Measurements from ENCODE around the gene TRMT2A. TPM values are rescaled to one million over a fixed set of nuclear protein-coding genes. Genes with fewer than 3 reads are reported as not detected.

TRMT2A gene
- total RNA-seq, 1 experiment from 2014 or later, result 47.1 TPM

DNA sequence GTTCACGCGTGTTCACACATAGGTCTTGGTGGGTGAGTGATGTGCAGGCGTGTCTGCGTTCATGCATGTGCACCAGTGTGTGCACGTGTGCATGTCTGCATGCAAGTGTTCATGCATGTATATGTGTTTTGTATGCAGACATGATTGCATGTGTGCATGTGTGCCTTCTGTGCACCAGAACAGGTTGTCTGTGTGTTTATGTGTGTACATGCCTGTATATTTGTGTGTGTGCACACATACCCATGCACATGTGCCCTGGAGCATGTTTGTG, 19.5 kb upstream of the TRMT2A start:
- intact Hi-C loops (cut with micrococcal nuclease), result no loop called here
- TF ChIP-seq, protein P1, sequence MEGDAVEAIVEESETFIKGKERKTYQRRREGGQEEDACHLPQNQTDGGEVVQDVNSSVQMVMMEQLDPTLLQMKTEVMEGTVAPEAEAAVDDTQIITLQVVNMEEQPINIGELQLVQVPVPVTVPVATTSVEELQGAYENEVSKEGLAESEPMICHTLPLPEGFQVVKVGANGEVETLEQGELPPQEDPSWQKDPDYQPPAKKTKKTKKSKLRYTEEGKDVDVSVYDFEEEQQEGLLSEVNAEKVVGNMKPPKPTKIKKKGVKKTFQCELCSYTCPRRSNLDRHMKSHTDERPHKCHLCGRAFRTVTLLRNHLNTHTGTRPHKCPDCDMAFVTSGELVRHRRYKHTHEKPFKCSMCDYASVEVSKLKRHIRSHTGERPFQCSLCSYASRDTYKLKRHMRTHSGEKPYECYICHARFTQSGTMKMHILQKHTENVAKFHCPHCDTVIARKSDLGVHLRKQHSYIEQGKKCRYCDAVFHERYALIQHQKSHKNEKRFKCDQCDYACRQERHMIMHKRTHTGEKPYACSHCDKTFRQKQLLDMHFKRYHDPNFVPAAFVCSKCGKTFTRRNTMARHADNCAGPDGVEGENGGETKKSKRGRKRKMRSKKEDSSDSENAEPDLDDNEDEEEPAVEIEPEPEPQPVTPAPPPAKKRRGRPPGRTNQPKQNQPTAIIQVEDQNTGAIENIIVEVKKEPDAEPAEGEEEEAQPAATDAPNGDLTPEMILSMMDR (IDR thresholded peaks at IDR 0.05; ENCODE audit: unreplicated experiment), result no peak
- BruUV-seq (replicated peaks), result no TSS peak
- H3K36me3 Mint-ChIP-seq (ENCODE audit: insufficient read depth, unreplicated experiment), result peaks cover 7% of the 10 kb centered on the region
- H3K4me1 Mint-ChIP-seq (ENCODE audit: insufficient read depth, unreplicated experiment), result no peaks in the 10 kb centered on the region
- H3K27me3 Mint-ChIP-seq (ENCODE audit: insufficient read depth, unreplicated experiment), result no peaks in the 10 kb centered on the region
- no peak for DNase-seq (ENCODE audit: unreplicated experiment)
- no peak overlapping the region for H3K4me3 Mint-ChIP-seq (ENCODE audit: unreplicated experiment)
- POLR2A ChIA-PET, result no interaction called here
- CTCF ChIA-PET, result no interaction called here
- H3K9me3 Mint-ChIP-seq (ENCODE audit: unreplicated experiment), result no peaks in the 10 kb centered on the region
- H3K27ac Mint-ChIP-seq (ENCODE audit: low read depth, unreplicated experiment), result no peak overlapping the region

DNA sequence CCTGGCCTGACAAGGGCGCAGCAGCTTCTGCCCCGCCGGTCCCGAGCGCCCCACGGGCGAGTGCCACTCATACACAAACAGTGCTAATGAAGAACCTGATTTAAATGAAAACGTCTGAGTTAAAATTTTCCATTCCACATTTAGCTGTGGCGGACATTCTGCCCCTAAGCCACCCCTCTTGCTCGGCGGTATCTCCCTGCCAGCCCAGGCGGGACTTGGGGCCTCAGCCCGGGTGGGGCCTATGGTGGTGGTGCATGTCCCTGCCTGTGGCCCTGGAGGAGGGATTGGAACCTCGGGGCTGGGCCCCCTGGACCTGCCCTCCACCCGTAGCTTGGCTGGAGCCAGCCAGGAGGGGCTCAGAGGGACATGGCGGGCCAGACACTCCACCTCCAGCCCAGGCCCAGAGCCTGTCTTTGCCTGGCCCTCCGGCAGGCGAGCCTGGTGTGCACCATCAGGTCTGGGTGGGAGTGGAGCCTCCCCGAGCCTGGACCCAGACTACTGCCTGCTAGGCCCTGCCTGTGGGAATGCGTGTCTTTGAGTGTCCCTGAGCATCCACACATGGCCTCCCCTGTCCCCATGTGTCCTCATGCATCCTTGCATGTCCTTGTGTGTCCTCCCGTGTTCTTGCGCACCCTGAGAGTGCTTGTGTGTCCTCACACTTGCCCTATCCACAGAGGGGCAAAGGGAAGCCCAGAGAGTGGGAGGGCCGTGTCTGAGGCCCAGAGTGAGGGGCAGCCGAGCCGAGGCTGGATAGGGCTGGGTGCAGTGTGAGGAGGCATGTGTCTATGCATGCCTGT, 19.0 kb upstream of the TRMT2A start:
- Mint-ChIP-seq H3K4me3 (ENCODE audit: unreplicated experiment) (no peak overlapping the region), H3K27ac (ENCODE audit: low read depth, unreplicated experiment) (peak overlapping the region; percentile 42), H3K4me1 (ENCODE audit: insufficient read depth, unreplicated experiment) (no peaks in the 10 kb centered on the region), H3K9me3 (ENCODE audit: unreplicated experiment) (no peaks in the 10 kb centered on the region), H3K36me3 (ENCODE audit: insufficient read depth, unreplicated experiment) (peaks cover 7% of the 10 kb centered on the region), H3K27me3 (ENCODE audit: insufficient read depth, unreplicated experiment) (no peaks in the 10 kb centered on the region)
- no TSS peak for BruUV-seq (replicated peaks)
- TF ChIP-seq, protein P1 (IDR thresholded peaks at IDR 0.05; ENCODE audit: unreplicated experiment), result no peak
- intact Hi-C loops (cut with micrococcal nuclease), result no loop called here
- CTCF ChIA-PET, result interaction anchor here (1.6 kb wide), 1 partner anchor 21 kb away, joined by 4 read pairs; no protein-coding TSS in a partner anchor
- no peak for DNase-seq (ENCODE audit: unreplicated experiment)
- POLR2A ChIA-PET, result interaction anchor here (0.6 kb wide), 1 partner anchor 19 kb away, joined by 3 read pairs; the partner anchor contains the start of gene TRMT2A

DNA sequence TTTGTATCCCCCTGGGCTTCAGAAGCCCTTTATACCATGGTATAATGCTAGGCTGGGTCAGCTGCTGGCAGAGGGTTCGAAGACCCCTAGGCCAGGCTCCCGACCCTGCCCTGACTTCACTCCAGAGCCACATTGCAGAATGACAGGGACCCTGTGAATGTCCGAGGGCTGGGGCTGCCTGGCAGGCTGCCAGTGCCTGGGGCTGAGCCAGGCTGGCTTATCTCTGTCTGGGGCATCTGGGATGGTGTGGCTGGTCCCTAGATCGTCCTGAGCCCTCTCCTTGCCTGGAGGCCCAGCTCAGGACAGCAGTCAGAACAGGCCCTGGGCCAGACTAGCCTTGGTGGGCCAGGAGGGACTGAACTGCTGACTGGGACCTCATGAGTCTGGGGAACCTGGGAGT, 18.2 kb upstream of the TRMT2A start:
- no TSS peak for BruUV-seq (replicated peaks)
- DNase-seq (ENCODE audit: unreplicated experiment), result no peak
- Mint-ChIP-seq H3K27me3 (ENCODE audit: insufficient read depth, unreplicated experiment) (no peaks in the 10 kb centered on the region), H3K4me1 (ENCODE audit: insufficient read depth, unreplicated experiment) (no peaks in the 10 kb centered on the region), H3K27ac (ENCODE audit: low read depth, unreplicated experiment) (peak overlapping the region; percentile 42), H3K4me3 (ENCODE audit: unreplicated experiment) (no peak overlapping the region), H3K9me3 (ENCODE audit: unreplicated experiment) (no peaks in the 10 kb centered on the region), H3K36me3 (ENCODE audit: insufficient read depth, unreplicated experiment) (peaks cover 7% of the 10 kb centered on the region)
- intact Hi-C loops (cut with micrococcal nuclease), result no loop called here
- ChIA-PET POLR2A (interaction anchor here (0.6 kb wide), 1 partner anchor 18 kb away, joined by 3 read pairs; the partner anchor contains the start of gene TRMT2A), CTCF (interaction anchor here (1.6 kb wide), 1 partner anchor 22 kb away, joined by 4 read pairs; no protein-coding TSS in a partner anchor)
- TF ChIP-seq, protein P1 (IDR thresholded peaks at IDR 0.05; ENCODE audit: unreplicated experiment), result no peak

DNA sequence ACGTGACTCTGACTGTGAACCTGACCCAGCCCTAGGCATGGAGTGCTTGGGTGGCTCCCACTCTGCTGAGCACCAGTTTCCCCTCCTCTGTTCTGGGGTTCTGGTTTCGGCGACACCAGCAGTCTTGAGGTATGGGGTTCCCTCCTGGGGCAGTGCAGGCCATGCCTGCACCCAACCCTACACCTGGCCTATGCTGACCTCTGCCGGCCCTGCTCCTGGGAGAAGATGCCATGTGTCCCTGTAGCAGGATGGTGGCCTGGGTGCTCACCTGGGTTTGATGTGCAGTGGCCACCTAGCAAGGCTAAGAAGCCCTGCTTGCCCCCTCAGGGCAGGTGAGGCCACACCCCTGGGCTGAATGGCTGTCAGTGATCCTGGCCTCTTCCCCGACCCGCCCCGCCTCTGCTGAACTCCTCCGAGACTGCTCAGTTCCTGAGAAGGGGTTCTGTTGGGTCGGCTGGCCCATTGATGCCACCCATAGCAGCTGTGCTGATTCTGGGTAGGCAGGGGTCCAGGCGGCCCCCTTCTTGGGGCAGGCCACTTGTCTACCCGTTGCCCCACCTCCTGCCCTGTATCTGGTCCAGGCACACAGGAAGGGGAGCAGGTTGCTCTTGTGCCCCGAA, 17.0 kb upstream of the TRMT2A start:
- peak overlapping the region; percentile 71 for H3K4me3 Mint-ChIP-seq (ENCODE audit: unreplicated experiment)
- no peaks in the 10 kb centered on the region for H3K9me3 Mint-ChIP-seq (ENCODE audit: unreplicated experiment)
- POLR2A ChIA-PET, result no interaction called here
- no peak for DNase-seq (ENCODE audit: unreplicated experiment)
- H3K27me3 Mint-ChIP-seq (ENCODE audit: insufficient read depth, unreplicated experiment), result no peaks in the 10 kb centered on the region
- intact Hi-C loops (cut with micrococcal nuclease), result no loop called here
- no peaks in the 10 kb centered on the region for H3K36me3 Mint-ChIP-seq (ENCODE audit: insufficient read depth, unreplicated experiment)
- BruUV-seq (replicated peaks), result no TSS peak
- TF ChIP-seq, protein P1 (IDR thresholded peaks at IDR 0.05; ENCODE audit: unreplicated experiment), result no peak
- CTCF ChIA-PET, result no interaction called here
- H3K27ac Mint-ChIP-seq (ENCODE audit: low read depth, unreplicated experiment), result no peak overlapping the region
- H3K4me1 Mint-ChIP-seq (ENCODE audit: insufficient read depth, unreplicated experiment), result no peaks in the 10 kb centered on the region
